ENCODE data around the gene LRRN2. TPM values are rescaled to one million over a fixed set of nuclear protein-coding genes. Genes with fewer than 3 reads are reported as not detected.

The LRRN2 gene
- total RNA-seq, 1 donor from 2014 or later: 2.3 TPM

DNA sequence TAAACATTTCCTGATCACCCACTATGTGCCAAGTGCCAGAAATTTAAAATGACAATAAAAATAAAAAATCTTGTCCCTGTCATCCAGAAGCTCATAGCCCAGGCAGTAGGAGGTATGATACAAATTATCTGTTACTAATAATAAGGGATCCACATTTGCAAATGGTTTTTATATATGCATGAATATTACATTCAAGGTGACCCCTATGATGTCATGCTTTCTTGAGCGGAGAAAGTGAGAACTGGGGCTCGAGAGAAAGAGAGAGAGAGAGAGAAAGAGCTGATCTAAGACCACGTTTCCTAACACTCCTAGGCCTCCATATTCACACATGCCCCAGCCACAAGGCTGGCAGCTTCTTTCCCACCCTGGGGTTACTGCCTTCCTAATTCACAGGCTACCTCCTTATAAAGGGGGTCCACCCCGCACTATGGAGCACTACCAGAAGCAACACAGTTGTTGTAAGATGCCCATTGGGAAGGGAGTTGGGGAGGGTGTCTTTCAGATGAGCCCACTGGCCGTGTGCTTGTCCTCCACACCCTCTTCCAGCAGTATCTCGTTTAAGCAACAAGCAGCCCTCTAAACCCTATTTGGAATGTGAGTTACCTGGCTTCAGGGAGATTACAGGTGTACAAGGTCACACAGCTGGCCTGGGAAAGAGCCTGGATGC lies 28.8 kb upstream of the LRRN2 start:
- intact Hi-C loops (cut with micrococcal nuclease): no loop called here
- ATAC-seq (no peak), DNase-seq (no peak)

- intact Hi-C loops (cut with micrococcal nuclease): no loop called here
- ATAC-seq (no peak), DNase-seq (no peak)
These were observed 28.0 kb upstream of the LRRN2 start for GRCh38 chr1:204713541-204713940.

DNA sequence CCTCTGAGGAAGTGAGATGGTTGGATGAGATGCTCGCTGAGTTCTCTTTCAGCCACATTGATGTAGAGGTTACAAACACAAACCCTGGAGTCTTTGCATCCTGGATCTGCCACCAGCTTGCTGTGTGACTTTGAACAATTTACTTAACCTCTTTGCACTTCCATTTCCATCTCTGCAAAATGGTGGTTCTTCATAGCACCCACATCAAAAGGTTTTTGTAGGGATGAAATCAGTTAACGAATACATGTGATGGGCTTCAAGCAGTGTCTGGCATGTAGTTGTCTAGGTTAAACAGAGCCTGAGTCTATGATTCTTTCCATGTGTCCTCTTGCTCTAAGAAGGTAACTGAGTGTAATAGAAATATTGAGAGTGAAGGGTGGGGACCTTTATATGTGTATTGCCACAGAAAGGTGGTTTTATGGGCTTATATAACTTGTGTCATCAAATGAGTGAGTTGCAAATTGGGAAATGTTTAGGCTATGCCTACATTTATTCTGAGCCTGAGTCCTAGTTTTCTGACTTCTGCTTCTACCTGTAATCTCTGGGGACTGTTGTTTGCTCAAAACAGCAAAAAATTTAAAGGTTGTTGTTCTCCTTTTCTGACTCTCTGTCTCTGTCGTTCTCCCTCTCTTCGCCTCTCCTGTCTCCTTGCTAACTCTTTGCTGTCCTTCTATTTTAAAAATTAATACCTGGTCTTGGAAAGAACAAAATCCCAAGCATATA lies 27.3 kb upstream of the LRRN2 start:
- DNase-seq (no peak), ATAC-seq (no peak)
- intact Hi-C loops (cut with micrococcal nuclease): no loop called here

- DNase-seq (peak; percentile 57), ATAC-seq (peak; percentile 95)
These were observed 26.6 kb upstream of the LRRN2 start for GRCh38 chr1:204711947-204712701.

DNA sequence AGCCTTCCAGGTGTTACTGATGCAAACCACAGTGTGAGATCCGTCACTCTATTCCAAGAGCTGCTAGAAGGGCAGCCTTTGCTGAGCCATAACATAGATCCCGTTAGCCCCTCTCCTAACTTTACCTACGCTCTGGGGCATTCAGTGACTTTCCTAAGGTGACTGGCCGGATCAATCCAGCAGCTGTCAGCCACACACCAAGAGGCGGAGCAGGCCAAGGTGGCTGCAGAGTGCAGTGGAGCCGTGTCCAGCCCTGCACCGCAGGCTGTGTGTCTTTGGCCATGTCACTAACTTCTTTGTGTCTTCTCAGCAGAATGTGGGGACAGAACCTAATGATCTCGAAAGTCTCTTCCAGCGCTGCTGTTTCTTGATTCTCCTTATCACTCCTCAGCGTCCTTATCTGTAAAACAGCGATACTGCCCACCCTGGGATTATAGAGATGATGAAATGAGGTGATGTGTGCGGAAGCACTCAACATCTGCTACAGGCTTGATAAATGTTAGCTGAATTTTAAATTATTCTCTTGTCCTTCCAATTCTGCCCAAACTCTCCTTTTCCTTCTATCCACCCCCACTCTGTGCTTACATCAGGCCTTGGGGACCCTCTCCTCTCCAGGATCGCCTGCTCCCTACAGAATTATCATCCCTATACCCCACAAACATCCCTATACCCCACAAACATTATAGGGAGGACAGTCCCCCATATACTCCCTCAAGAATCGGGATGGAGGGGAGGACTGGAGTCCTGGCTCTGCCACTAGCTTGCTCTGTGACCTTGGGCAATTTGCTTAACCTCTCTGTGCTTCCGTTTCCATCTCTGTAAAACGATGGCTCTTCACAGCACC lies 25.8 kb upstream of the LRRN2 start:
- ATAC-seq (peak; percentile 11), DNase-seq (no peak)
- intact Hi-C loops (cut with micrococcal nuclease): no loop called here

More at GRCh38 chr1:204711947-204712701, 26.6 kb upstream of the LRRN2 start:
- intact Hi-C loops (cut with micrococcal nuclease): no loop called here

DNA sequence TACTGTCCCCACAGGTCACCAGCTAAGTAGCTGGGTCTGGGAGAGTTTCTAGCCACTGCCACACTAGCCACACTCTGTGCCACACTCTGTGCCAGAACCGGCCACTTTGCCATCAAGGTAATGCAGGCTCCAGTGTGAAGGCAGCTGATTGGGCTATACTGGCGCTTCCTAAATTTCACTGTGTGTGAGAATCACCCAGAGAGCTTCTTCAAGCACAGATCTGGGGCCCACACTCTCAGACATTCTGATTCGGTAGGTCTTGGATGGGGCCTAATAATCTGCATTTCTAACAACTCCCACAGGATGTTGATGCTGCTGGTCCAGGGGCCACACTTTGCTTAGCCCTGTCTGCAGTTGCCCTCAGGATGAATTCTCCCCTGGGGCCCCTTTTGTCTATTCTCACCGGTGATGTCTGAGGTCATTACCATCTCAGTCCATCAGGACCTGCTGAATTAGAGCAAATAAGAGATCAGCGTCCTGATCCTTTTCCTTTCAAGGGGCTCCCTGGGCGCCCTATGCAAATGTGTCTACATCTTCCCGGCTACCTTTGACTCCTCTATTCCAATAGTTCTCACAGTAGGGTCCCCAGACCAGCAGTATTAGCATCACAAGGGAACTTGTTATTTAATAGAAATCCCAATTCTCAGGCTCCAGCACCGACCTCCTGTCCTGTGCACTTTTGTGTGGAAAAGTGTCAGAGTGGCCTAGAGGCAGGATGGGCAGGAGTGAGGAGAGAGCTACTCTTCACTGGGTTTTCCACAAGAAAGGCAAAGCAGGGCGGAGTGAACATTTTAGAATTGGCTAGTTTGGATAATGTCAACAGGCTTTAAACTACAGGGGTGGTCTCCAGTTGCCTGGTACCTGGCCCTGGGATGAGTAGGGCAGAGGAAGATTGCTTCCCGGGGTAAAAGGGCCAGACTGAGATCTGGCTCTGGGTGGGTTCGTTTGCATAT lies 24.7 kb upstream of the LRRN2 start:
- ATAC-seq (no peak), DNase-seq (no peak)
- intact Hi-C loops (cut with micrococcal nuclease): no loop called here

DNA sequence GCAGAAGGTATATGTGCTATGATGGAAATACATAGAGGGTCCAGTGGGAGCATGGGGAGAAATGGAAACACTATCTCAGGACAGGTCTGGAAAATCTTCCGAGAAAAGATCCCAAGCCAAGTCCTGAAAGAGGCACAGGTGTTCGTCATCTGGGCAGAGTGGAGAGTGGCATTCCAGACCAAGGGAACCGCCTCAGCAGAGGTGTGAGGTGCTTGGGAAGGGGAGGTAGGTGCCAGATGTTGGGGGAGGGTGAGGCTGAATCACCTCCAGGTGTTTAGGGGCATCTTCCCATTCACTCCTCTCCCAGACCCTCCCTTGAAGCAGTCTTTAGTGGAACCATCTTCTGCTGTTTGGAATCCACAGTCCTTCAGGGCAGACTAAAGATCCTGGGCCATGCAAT lies 23.5 kb upstream of the LRRN2 start:
- intact Hi-C loops (cut with micrococcal nuclease): no loop called here
- ATAC-seq: no peak
- DNase-seq: no peak

GRCh38 chr1:204706838-204707509 lies 21.4 kb upstream of the LRRN2 start:
- DNase-seq (no peak), ATAC-seq (no peak)
- intact Hi-C loops (cut with micrococcal nuclease): no loop called here

- DNase-seq: no peak
- intact Hi-C loops (cut with micrococcal nuclease): no loop called here
- ATAC-seq: no peak
These were observed 20.6 kb upstream of the LRRN2 start for GRCh38 chr1:204705888-204706837.

DNA sequence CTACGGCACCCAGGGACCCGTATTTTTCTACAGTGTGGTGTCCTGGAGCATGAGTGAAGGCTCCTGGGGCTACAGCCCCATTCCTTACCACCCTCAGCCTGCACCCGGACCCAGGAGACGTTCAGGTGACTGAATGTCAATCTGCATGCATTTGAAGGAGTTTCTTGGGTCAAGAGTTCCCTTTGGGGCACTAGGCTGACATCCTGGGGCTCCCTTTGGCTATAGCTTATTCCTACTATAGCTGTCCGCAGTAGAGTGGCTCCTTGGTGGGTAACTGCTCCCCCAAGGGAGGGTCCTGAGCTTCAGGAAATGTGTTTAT lies 19.9 kb upstream of the LRRN2 start:
- DNase-seq (no peak), ATAC-seq (no peak)
- intact Hi-C loops (cut with micrococcal nuclease): no loop called here

DNA sequence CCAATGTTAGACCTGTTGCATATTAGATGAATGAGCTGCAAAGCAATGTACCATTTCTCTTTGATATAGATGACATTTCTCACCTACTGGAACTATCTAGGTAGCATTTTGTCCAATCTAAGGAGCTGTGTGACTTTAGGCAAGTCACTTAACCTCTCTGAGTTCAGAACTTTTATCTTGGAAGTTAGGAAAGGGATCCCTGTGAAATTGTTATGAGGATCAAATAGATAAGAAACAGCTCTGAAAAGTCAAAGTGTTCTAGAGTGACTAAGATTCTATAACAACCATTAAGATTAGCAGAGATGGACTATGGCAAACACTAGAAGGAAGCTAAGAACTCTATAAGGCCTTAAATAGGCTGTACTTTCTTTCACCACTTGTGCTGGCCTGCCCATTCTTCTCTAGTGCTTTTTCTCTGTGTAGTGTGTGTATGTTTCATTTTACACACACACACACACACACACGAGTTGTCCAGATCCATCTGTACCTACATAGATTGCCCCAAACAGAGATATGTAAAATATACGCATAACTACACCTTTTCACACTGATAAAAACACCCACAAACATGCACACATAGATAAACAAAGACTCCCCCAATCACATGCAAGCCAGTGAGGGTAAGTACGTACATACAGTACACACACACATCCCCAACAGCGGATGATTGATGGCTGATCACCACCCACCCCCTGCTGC lies 19.4 kb upstream of the LRRN2 start:
- ATAC-seq (no peak), DNase-seq (no peak)
- intact Hi-C loops (cut with micrococcal nuclease): no loop called here

- ATAC-seq (no peak), DNase-seq (no peak)
- intact Hi-C loops (cut with micrococcal nuclease): no loop called here
These were observed 18.5 kb upstream of the LRRN2 start for GRCh38 chr1:204703826-204704612.

- no peak for DNase-seq
- no peak for ATAC-seq
- intact Hi-C loops (cut with micrococcal nuclease): no loop called here
These were observed 17.7 kb upstream of the LRRN2 start for GRCh38 chr1:204703268-204703664.

DNA sequence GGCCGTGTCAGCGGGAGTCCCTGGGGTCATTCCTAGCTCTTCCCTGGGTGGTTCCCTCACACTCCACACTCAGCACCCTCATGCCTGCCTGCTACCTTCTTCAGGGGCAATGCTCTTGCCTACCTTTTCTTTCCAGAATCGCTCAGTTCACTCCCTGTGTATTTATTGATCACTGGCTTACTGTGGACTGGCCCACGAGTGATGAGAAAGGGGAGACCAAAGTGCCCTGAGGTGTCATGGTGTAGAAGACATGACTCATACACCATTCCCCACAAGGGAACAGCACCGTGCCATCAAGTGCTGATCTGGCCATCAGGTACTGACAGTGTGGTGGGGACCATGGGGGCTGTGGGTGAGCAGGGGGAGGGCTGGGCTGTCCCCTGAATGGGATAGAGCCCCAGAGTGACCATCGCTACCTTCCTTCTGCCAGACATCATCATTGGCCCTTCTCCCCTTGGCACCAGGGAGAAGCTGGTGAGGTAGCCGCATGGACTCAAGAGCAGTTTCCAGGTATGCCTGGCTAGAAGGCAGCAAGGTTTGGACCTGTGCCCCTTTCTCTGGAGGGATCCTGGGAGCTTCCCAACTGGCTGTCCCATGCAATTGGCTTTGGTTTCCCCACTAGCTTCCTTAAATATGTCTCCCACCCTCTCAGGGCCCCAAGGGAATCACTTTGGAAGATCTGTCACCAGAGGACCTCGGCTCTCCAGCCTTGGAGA lies 17.2 kb upstream of the LRRN2 start:
- intact Hi-C loops (cut with micrococcal nuclease): no loop called here
- ATAC-seq: no peak

GRCh38 chr1:204701229-204701628 lies 15.7 kb upstream of the LRRN2 start:
- ATAC-seq (no peak), DNase-seq (no peak)
- intact Hi-C loops (cut with micrococcal nuclease): no loop called here

More for the DNA sequence above, 17.2 kb upstream of the LRRN2 start:
- no peak for DNase-seq

All from left ventricle myocardium superior (tissue), 1 donor.